Esophagus squamous epithelium (tissue), 4 donors: ENCODE data around the gene B3GAT1.

Experiments used
- POLR2A ChIP-seq, 4 donors: fragments of 450-650 bp; IDR thresholded peaks; one replicate each; pipeline ENCODE4 v1.6.1; 2017; ENCODE audit warnings: antibody characterized with exemption in 4 of 4, mild to moderate bottlenecking in 4 of 4, moderate library complexity in 3 of 4
- TF ChIP-seq, protein P1 (sequence below), 6 experiments: fragments of 450-650 bp in 4 of 6; fragments of 200-600 bp in 2 of 6; sonication (generic) in 2 of 6; IDR thresholded peaks; one replicate each; pipeline ENCODE4 v1.5.1; 2016 to 2019; ENCODE audit warnings: antibody characterized with exemption in 6 of 6, mild to moderate bottlenecking in 4 of 6, moderate library complexity in 4 of 6

GRCh38 chr11:134449051-134449450, 37.0 kb upstream of the B3GAT1 start:
- TF ChIP-seq, protein P1, sequence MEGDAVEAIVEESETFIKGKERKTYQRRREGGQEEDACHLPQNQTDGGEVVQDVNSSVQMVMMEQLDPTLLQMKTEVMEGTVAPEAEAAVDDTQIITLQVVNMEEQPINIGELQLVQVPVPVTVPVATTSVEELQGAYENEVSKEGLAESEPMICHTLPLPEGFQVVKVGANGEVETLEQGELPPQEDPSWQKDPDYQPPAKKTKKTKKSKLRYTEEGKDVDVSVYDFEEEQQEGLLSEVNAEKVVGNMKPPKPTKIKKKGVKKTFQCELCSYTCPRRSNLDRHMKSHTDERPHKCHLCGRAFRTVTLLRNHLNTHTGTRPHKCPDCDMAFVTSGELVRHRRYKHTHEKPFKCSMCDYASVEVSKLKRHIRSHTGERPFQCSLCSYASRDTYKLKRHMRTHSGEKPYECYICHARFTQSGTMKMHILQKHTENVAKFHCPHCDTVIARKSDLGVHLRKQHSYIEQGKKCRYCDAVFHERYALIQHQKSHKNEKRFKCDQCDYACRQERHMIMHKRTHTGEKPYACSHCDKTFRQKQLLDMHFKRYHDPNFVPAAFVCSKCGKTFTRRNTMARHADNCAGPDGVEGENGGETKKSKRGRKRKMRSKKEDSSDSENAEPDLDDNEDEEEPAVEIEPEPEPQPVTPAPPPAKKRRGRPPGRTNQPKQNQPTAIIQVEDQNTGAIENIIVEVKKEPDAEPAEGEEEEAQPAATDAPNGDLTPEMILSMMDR (IDR thresholded peaks at IDR 0.05), result no peak
- no peak for TF ChIP-seq POLR2A (IDR thresholded peaks at IDR 0.05)
